ENCODE measurements around the gene AHCYL2.

GRCh38 chr7:129469930-129470329, 245.1 kb downstream of the AHCYL2 start:
- no peak for TF ChIP-seq REST (IDR thresholded peaks at IDR 0.05; ENCODE audit: unreplicated experiment)
- TF ChIP-seq POLR2AphosphoS5 (IDR thresholded peaks at IDR 0.05; ENCODE audit: low read depth) = no peak

All from GM23338 (cell line).